ENCODE results near the gene B4GALT3. TPM values are rescaled to one million over a fixed set of nuclear protein-coding genes. Genes with fewer than 3 reads are reported as not detected.

Gene B4GALT3
- total and polyA plus RNA-seq, 9 of the 15 experiments (the other 6 are each of a cell fraction or from before 2014, with no cell fraction given): 31.2 to 103 (median 46.1) TPM

DNA sequence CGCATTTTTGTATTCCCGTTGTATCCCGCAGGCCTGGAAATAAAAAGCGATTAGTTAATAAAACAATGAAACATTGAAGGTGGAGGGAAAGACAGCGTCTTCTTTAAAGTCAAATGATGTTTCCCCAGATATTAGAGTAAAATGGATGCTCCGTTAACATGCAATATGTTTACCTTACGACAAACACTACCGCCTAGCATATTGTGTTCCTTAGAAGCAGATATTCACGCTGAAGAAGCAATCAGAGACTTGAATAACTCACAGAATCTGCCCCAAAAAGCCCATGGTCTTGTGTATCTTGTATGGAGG, 583 bp upstream of the B4GALT3 start (continued):
- TF ChIP-seq, protein P1, sequence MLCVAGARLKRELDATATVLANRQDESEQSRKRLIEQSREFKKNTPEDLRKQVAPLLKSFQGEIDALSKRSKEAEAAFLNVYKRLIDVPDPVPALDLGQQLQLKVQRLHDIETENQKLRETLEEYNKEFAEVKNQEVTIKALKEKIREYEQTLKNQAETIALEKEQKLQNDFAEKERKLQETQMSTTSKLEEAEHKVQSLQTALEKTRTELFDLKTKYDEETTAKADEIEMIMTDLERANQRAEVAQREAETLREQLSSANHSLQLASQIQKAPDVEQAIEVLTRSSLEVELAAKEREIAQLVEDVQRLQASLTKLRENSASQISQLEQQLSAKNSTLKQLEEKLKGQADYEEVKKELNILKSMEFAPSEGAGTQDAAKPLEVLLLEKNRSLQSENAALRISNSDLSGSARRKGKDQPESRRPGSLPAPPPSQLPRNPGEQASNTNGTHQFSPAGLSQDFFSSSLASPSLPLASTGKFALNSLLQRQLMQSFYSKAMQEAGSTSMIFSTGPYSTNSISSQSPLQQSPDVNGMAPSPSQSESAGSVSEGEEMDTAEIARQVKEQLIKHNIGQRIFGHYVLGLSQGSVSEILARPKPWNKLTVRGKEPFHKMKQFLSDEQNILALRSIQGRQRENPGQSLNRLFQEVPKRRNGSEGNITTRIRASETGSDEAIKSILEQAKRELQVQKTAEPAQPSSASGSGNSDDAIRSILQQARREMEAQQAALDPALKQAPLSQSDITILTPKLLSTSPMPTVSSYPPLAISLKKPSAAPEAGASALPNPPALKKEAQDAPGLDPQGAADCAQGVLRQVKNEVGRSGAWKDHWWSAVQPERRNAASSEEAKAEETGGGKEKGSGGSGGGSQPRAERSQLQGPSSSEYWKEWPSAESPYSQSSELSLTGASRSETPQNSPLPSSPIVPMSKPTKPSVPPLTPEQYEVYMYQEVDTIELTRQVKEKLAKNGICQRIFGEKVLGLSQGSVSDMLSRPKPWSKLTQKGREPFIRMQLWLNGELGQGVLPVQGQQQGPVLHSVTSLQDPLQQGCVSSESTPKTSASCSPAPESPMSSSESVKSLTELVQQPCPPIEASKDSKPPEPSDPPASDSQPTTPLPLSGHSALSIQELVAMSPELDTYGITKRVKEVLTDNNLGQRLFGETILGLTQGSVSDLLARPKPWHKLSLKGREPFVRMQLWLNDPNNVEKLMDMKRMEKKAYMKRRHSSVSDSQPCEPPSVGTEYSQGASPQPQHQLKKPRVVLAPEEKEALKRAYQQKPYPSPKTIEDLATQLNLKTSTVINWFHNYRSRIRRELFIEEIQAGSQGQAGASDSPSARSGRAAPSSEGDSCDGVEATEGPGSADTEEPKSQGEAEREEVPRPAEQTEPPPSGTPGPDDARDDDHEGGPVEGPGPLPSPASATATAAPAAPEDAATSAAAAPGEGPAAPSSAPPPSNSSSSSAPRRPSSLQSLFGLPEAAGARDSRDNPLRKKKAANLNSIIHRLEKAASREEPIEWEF (CRISPR knock-in tag; IDR thresholded peaks at IDR 0.05): 0 out of 2 replicates have a peak, but pooled peaks have one; percentile 38

DNA sequence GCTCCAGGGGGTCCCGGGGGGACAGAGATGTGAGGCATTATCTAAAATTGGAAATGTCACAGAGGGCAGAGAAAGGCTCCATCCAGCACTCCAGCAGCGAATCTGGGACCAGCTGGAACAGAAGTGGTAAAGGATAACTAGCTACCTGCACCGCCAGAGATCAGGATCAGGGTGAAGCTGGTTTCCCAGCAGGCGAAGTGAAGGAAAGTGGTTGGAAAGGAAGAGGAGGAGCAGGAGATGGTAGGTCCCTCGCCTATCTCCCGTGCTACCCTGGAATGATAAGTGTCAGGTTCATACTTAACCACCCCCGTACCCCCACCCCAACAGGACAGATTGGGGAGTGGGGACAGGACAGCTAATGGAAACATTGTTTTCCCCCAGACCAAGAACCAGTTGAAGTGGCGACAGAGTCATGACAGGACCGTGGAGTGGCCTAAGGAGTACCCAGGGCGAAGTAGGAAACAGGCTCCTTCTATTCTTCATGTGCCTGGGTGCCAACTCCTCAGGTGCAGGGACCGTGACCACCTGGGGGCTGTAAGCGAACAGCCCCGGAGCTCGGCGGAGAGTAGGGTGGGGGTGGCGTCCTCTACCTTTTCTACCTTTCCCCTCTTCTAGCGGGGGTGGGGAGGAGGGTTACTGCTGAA, 717 bp downstream of the B4GALT3 start:
- CTCF ChIA-PET (ENCODE audit: low intra/inter-chr PET ratio): no interaction called here
- FAIRE-seq (no peak), DNase-seq (ENCODE audit: extremely low read depth in 1 of 4, low spot score in 3 of 4) (peak in 1 of 4 experiments; percentile 23), ATAC-seq (peak; percentile 7; the same call in 2 of the 3 replicates)
- no peaks in the 10 kb centered on the region for H3K9me3 ChIP-seq (replicated peaks; ENCODE audit: control insufficient read depth, insufficient read depth, low read depth, low read length)
- H4K20me1 ChIP-seq (replicated peaks; ENCODE audit: control insufficient read depth, insufficient read depth, low read length): no peaks in the 10 kb centered on the region
- no peaks in the 10 kb centered on the region for H3K27me3 ChIP-seq (ENCODE audit: control insufficient read depth in 2 of 2, insufficient read depth in 2 of 2, low read length in 2 of 2)
- 6% methylated on average over 15 of the region's 17 CpGs for WGBS (ENCODE audit: insufficient coverage, low coverage, missing lambda C conversion rate)
- H2AFZ ChIP-seq (ENCODE audit: low read depth, low read length): peak overlapping the region; percentile 98
- H3K79me2 ChIP-seq (ENCODE audit: control insufficient read depth, insufficient read depth, low read length): peaks cover 26% of the 10 kb centered on the region
- H3K36me3 ChIP-seq (ENCODE audit: control insufficient read depth, insufficient read depth, low read length): peaks cover 47% of the 10 kb centered on the region
- intact Hi-C loops (cut with micrococcal nuclease) (loop anchor here (1.0 to 10.0 kb wide), 6 partner anchors 10 to 342 kb away; partner anchors contain the start of genes PPOX and USP21), in situ Hi-C loops (cut with MboI) (no loop called here)
- peak overlapping the region; percentile 99 for H3K4me2 ChIP-seq (ENCODE audit: insufficient read depth, low read length)
- no TSS peak for BruUV-seq (replicated peaks)
- peak overlapping the region; percentile 87 to 96 for H3K9ac ChIP-seq (ENCODE audit: insufficient read depth in 1 of 2, low read depth in 2 of 2, low read length in 2 of 2)
- H3K9me1 ChIP-seq (ENCODE audit: control insufficient read depth, insufficient read depth, low read length): no peaks in the 10 kb centered on the region
- POLR2A ChIA-PET: interaction anchor here (0.5 to 2.3 kb wide), 10 partner anchors 9 to 332 kb away, joined by 3 to 33 read pairs (median 3); partner anchors contain the start of gene PPOX
- H3K27ac ChIP-seq (ENCODE audit: extremely low read depth, low read depth, low read length): peak overlapping the region; percentile 96
- H3K4me1 ChIP-seq (replicated peaks in 1 of 2; ENCODE audit: control insufficient read depth in 2 of 2, insufficient read depth in 2 of 2, low read length in 2 of 2): peaks cover 19 to 40% of the 10 kb centered on the region in 2 experiments; a peak in 4 of 5 replicates
- TF ChIP-seq STAG1 (CRISPR knock-in tag; IDR thresholded peaks at IDR 0.05; ENCODE audit: borderline replicate concordance) (peak; percentile 18; the same call in 1 of the 2 replicates), BHLHE40 (IDR thresholded peaks at IDR 0.05; ENCODE audit: low read length) (peak; percentile 10; the same call in 1 of the 2 replicates), RFX1 (IDR thresholded peaks at IDR 0.05) (no peak)
- TF ChIP-seq, protein P2, sequence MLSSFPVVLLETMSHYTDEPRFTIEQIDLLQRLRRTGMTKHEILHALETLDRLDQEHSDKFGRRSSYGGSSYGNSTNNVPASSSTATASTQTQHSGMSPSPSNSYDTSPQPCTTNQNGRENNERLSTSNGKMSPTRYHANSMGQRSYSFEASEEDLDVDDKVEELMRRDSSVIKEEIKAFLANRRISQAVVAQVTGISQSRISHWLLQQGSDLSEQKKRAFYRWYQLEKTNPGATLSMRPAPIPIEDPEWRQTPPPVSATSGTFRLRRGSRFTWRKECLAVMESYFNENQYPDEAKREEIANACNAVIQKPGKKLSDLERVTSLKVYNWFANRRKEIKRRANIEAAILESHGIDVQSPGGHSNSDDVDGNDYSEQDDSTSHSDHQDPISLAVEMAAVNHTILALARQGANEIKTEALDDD (IDR thresholded peaks at IDR 0.05): peak; percentile 45
- peak overlapping the region; percentile 90 for H3K4me3 ChIP-seq

Data from K562 (cell line).